Loucy (cell line): ENCODE measurements around the gene MPO.

Source experiments
- H2AFZ ChIP-seq: fragments of 200-600 bp; sonication (generic); 2 replicates; pipeline ENCODE4 v1.6.0; 2016; ENCODE audit warnings: antibody characterized with exemption, mild to moderate bottlenecking, low read length, moderate library complexity
- H3F3A ChIP-seq: fragments of 200-600 bp; 2 replicates; pipeline ENCODE4 v1.6.0; 2016; ENCODE audit warnings: antibody characterized with exemption, low read depth, mild to moderate bottlenecking
- H3K27me3 ChIP-seq: fragments of 200-600 bp; sonication (generic); 2 replicates; pipeline ENCODE4 v1.6.1; 2014; ENCODE audit warnings: low read length, mild to moderate bottlenecking; ENCODE audit not compliant: insufficient read depth, poor library complexity, severe bottlenecking
- H3K36me3 ChIP-seq: fragments of 200-600 bp; sonication (generic); 2 replicates; pipeline ENCODE4 v1.6.1; 2016; ENCODE audit warnings: low read length; ENCODE audit not compliant: insufficient read depth
- H3K4me1 ChIP-seq: fragments of 200-600 bp; sonication (generic); 2 replicates; pipeline ENCODE4 v1.5.1; 2014; ENCODE audit warnings: low read length, mild to moderate bottlenecking; ENCODE audit not compliant: insufficient read depth, poor library complexity, severe bottlenecking
- H3K4me2 ChIP-seq: fragments of 200-600 bp; sonication (generic); 2 replicates; pipeline ENCODE4 v1.6.0; 2014; ENCODE audit warnings: antibody characterized with exemption, low read length, low read depth, mild to moderate bottlenecking; ENCODE audit not compliant: poor library complexity, severe bottlenecking
- H3K4me3 ChIP-seq: fragments of 200-600 bp; sonication (generic); 2 replicates; pipeline ENCODE4 v1.5.1; 2014; ENCODE audit warnings: low read length, mild to moderate bottlenecking, mixed read lengths; ENCODE audit not compliant: poor library complexity, severe bottlenecking
- H3K79me2 ChIP-seq: fragments of 200-600 bp; sonication (generic); 2 replicates; pipeline ENCODE4 v1.6.1; 2014; ENCODE audit warnings: low read length; ENCODE audit not compliant: insufficient read depth
- H3K9ac ChIP-seq: fragments of 200-600 bp; sonication (generic); 2 replicates; pipeline ENCODE4 v1.6.0; 2014; ENCODE audit warnings: mild to moderate bottlenecking, low read depth, low read length, moderate library complexity; ENCODE audit not compliant: poor library complexity, severe bottlenecking
- H3K9me2 ChIP-seq: fragments of 200-600 bp; sonication (generic); replicated peaks from 2 replicates; pipeline ENCODE4 v1.6.1; 2016; ENCODE audit warnings: low read depth, low read length, mixed read lengths
- H3K9me3 ChIP-seq: fragments of 200-600 bp; sonication (generic); 2 replicates; pipeline ENCODE4 v1.6.1; 2014; ENCODE audit warnings: mild to moderate bottlenecking, antibody characterized with exemption, low read length, low read depth; ENCODE audit not compliant: insufficient read depth
- H4K20me1 ChIP-seq: fragments of 200-600 bp; sonication (generic); 2 replicates; pipeline ENCODE4 v1.6.0; 2014; ENCODE audit warnings: antibody characterized with exemption, low read length, mild to moderate bottlenecking; ENCODE audit not compliant: insufficient read depth, poor library complexity, severe bottlenecking
- CTCF ChIP-seq: fragments of 200-600 bp; sonication (generic); conservative IDR thresholded peaks from 2 replicates; pipeline ENCODE4 v1.5.1; 2014; ENCODE audit warnings: mild to moderate bottlenecking, antibody characterized with exemption, low read length
- EZH2phosphoT487 ChIP-seq: fragments of 200-600 bp; IDR thresholded peaks from 2 replicates; pipeline ENCODE4 v1.6.1; 2018; ENCODE audit warnings: antibody characterized with exemption, mild to moderate bottlenecking, moderate library complexity, borderline replicate concordance

MPO gene

GRCh38 chr17:58319173-58320162, 38.7 kb upstream of the MPO start:
- Histone ChIP-seq H4K20me1 (peaks cover 40% of the 10 kb centered on the region), H3K27me3 (no peaks in the 10 kb centered on the region), H3K36me3 (peaks cover 56% of the 10 kb centered on the region; the same call in 1 of the 2 replicates), H3K4me1 (peaks cover 15% of the 10 kb centered on the region), H3K9me2 (no peaks in the 10 kb centered on the region), H3K79me2 (peaks cover 27% of the 10 kb centered on the region), H3K4me2 (no peak overlapping the region), H3K4me3 (no peak overlapping the region), H3K9me3 (no peaks in the 10 kb centered on the region), H2AFZ (no peak overlapping the region), H3K9ac (no peak overlapping the region), H3F3A (no peaks in the 10 kb centered on the region)
- no peak for TF ChIP-seq CTCF
- no peak for TF ChIP-seq EZH2phosphoT487

GRCh38 chr17:58318627-58319172, 38.0 kb upstream of the MPO start:
- Histone ChIP-seq H3K27me3 (no peaks in the 10 kb centered on the region), H2AFZ (no peak overlapping the region), H3K4me1 (peaks cover 15% of the 10 kb centered on the region), H3K9me2 (no peaks in the 10 kb centered on the region), H3K36me3 (peaks cover 57% of the 10 kb centered on the region; the same call in 1 of the 2 replicates), H3K9ac (peak overlapping the region; percentile 57), H4K20me1 (peaks cover 36% of the 10 kb centered on the region), H3K79me2 (peaks cover 24% of the 10 kb centered on the region), H3K4me2 (peak overlapping the region; percentile 37), H3K9me3 (no peaks in the 10 kb centered on the region), H3F3A (no peaks in the 10 kb centered on the region), H3K4me3 (no peak overlapping the region)
- TF ChIP-seq CTCF: no peak
- TF ChIP-seq EZH2phosphoT487: no peak

GRCh38 chr17:58318065-58318481, 37.3 kb upstream of the MPO start:
- H3K79me2 ChIP-seq: peaks cover 18% of the 10 kb centered on the region
- peaks cover 53% of the 10 kb centered on the region; the same call in 1 of the 2 replicates for H3K36me3 ChIP-seq
- no peaks in the 10 kb centered on the region for H3K9me2 ChIP-seq
- peak overlapping the region; percentile 57 for H3K9ac ChIP-seq
- peak overlapping the region; percentile 37 for H3K4me2 ChIP-seq
- no peak overlapping the region for H2AFZ ChIP-seq
- no peaks in the 10 kb centered on the region for H3F3A ChIP-seq
- peaks cover 31% of the 10 kb centered on the region for H4K20me1 ChIP-seq
- peak overlapping the region; percentile 24 for H3K4me3 ChIP-seq
- TF ChIP-seq EZH2phosphoT487: no peak
- H3K27me3 ChIP-seq: no peaks in the 10 kb centered on the region
- no peaks in the 10 kb centered on the region for H3K9me3 ChIP-seq
- peaks cover 15% of the 10 kb centered on the region for H3K4me1 ChIP-seq
